ENCODE results near the gene POLN.

GRCh38 chr4:2186865-2187172 is 55.1 kb downstream of the POLN start:
- TF ChIP-seq EP300 (IDR thresholded peaks at IDR 0.05; ENCODE audit: low read depth) (no peak), POLR2A (IDR thresholded peaks at IDR 0.05) (no peak), CTCF (IDR thresholded peaks at IDR 0.05) (no peak), POLR2AphosphoS5 (IDR thresholded peaks at IDR 0.05) (no peak)

Measured in transverse colon (tissue), 4 donors.